Measurements from ENCODE around the gene AHRR. TPM values are rescaled to one million over a fixed set of nuclear protein-coding genes. Genes with fewer than 3 reads are reported as not detected.

Gene AHRR
- total RNA-seq, 1 donor: 22.5 TPM

- TF ChIP-seq, protein P1, sequence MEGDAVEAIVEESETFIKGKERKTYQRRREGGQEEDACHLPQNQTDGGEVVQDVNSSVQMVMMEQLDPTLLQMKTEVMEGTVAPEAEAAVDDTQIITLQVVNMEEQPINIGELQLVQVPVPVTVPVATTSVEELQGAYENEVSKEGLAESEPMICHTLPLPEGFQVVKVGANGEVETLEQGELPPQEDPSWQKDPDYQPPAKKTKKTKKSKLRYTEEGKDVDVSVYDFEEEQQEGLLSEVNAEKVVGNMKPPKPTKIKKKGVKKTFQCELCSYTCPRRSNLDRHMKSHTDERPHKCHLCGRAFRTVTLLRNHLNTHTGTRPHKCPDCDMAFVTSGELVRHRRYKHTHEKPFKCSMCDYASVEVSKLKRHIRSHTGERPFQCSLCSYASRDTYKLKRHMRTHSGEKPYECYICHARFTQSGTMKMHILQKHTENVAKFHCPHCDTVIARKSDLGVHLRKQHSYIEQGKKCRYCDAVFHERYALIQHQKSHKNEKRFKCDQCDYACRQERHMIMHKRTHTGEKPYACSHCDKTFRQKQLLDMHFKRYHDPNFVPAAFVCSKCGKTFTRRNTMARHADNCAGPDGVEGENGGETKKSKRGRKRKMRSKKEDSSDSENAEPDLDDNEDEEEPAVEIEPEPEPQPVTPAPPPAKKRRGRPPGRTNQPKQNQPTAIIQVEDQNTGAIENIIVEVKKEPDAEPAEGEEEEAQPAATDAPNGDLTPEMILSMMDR (IDR thresholded peaks at IDR 0.05; ENCODE audit: insufficient read depth, low read depth, low read length): no peak
- H3K4me3 ChIP-seq (ENCODE audit: low read depth, low read length): no peak overlapping the region
- DNase-seq (ENCODE audit: low read depth): no peak
These were observed 135.9 kb downstream of the AHRR start for GRCh38 chr5:457195-457961.

DNA sequence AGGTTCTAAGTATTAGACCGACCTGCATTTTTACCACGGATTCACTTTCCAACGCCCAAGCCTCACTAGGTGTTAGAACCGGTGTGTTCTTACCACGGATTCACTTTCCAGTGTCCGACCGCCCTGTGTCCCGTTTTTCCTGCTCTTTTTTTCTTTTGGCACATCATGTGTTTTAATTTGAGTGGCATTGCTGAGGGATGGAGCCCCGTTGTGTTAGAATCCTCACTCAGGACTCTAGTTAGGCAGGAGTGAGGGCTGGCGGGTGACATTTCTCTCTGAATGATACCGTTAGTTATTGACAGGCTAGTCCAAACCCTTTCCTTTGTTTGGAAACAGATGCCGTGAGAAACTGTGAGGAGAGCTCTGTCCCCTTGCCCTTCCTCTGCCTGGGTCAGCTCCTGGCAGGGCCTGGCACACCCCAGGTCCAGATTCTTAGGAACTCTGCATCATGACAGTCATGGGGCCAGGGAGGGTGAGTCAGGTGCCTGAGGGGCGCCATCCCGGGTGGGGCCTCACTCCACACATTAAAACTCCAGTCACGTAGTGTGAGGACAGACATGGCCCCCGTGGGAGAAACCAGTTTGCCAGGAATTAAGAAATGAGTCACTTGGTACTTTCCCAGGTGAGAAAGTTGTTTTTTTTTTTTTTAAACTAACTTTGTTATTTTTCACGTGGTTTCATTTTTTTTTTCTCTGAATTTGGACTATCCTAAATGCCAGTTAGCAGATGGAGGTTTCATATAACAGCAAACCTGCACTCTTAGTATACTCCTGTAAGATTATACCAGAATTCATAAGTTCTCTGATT lies 137.2 kb downstream of the AHRR start:
- H3K4me3 ChIP-seq (ENCODE audit: low read depth, low read length): no peak overlapping the region
- peak; percentile 35 for DNase-seq (ENCODE audit: low read depth)
- TF ChIP-seq, protein P1 (IDR thresholded peaks at IDR 0.05; ENCODE audit: insufficient read depth, low read depth, low read length): no peak

GRCh38 chr5:459562-460272 lies 138.2 kb downstream of the AHRR start:
- TF ChIP-seq, protein P1 (IDR thresholded peaks at IDR 0.05; ENCODE audit: insufficient read depth, low read depth, low read length): no peak
- DNase-seq (ENCODE audit: low read depth): no peak

DNA sequence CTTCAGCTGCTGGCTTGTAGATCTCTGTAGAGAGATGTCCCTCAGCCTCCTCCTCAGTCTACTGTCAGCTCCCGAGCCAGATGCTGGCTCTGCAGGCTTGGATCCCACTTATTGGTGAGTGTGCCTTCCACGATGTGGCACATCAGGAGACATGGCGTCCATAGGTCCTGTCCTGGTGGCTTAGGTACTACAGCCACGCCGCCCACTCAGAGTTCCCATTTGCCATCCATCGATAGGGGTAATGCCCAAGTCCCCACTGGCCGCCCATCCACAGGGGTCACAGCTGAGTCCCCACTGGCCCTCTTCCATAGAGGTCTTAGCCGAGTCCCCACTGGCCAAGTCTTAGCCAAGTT lies 138.7 kb downstream of the AHRR start:
- DNase-seq (ENCODE audit: low read depth): no peak
- no peak overlapping the region for H3K4me3 ChIP-seq (ENCODE audit: low read depth, low read length)
- TF ChIP-seq, protein P1 (IDR thresholded peaks at IDR 0.05; ENCODE audit: insufficient read depth, low read depth, low read length): no peak

More at GRCh38 chr5:459562-460272, 138.2 kb downstream of the AHRR start:
- no peak overlapping the region for H3K4me3 ChIP-seq (ENCODE audit: low read depth, low read length)

DNA sequence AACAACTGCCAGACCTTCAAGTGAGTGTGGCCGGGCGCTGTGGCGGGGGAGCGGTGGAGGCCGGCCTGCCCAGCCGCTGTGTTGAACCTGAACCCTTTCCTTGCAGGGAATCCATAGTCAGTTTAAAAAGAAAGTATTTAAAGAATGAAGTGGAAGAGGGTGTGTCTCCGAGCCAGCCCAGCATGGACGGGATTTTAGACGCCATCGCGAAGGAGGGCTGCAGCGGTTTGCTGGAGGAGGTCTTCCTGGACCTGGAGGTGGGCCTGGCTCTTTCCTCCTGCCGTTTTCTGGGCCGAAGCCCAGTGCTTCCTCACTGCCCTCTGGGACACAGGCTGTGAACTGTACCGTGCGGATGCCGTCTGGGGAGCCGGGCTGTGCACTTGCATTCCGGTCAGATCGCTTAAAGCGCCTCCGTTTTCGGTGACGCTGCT lies 140.6 kb downstream of the AHRR start:
- H3K4me3 ChIP-seq (ENCODE audit: low read depth, low read length): no peak overlapping the region
- no peak for DNase-seq (ENCODE audit: low read depth)
- TF ChIP-seq, protein P1 (IDR thresholded peaks at IDR 0.05; ENCODE audit: insufficient read depth, low read depth, low read length): no peak

- H3K4me3 ChIP-seq (ENCODE audit: low read depth, low read length): no peak overlapping the region
- DNase-seq (ENCODE audit: low read depth): no peak
- TF ChIP-seq, protein P1 (IDR thresholded peaks at IDR 0.05; ENCODE audit: insufficient read depth, low read depth, low read length): no peak
These were observed 141.8 kb downstream of the AHRR start for GRCh38 chr5:463301-463700.

Measured in fibroblast of villous mesenchyme (primary cell).